ENCODE results near the gene CFHR4.
"Not testable (repeated sequence)": the region's sequence is repeated elsewhere in the genome, so short reads cannot be mapped to it uniquely, and the experiment has no call there.

The CFHR4 gene

GRCh38 chr1:196943568-196943967 lies 55.7 kb downstream of the CFHR4 start, which contains the start of gene CFHR2:
Gene CFHR2, plus strand, starts transcription at chr1:196943738. Its CDS starts 143 bp downstream, at chr1:196943881.
- DNase-seq = not testable (repeated sequence)

GRCh38 chr1:196951711-196952394 lies 64.0 kb downstream of the CFHR4 start:
- no peak for DNase-seq

DNA sequence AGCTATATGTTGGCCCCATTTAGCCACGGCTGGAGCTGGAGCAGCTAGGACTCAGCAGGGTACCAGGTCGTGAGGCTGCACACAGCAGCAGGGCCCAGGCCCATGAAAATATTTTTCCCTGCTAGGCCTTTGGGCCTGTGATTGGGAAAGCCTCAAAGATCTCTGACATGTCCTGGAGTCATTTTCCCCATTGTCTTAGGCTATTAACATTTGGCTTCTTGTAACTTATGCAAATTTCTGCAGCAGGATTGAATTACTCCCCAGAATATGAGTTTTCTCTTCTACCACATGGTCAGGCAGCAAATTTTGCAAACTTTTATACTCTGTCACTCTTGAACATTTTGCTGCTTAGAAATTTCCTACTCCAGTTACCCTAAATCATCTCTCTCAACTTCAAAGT lies 66.9 kb downstream of the CFHR4 start:
- DNase-seq = no peak

- DNase-seq = no peak
These were observed 68.1 kb downstream of the CFHR4 start for GRCh38 chr1:196955926-196956325.

DNA sequence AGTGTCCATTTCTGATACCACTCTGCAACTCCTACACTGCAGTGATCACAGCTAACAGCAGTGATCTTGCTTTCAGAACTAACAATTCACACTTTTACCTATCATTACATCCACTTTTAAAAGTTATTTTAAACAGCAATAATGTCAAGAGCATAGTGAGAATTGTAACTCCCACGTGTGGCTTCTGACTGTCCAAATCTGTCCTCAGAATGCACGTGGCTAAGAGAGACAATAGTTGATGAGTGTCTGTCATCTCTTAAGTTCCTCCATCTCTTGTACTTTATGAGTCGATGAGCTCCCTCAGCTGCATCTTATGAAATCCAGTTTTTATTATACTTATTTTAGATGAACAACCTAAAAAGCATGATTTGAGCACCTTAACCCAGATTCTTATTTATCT lies 73.0 kb downstream of the CFHR4 start:
- DNase-seq = no peak

Measured in fibroblast of skin of right biceps (primary cell).